Ammon's horn (tissue), 1 donor: ENCODE measurements around the gene HDAC9.
A peak's percentile ranks its signal among the peaks of the same experiment; 100 is the strongest.

Source experiments
- DNase-seq: peaks from one replicate; pipeline ENCODE4 v3.0.0-alpha.2; 2016; ENCODE audit warnings: low spot score

HDAC9 gene

GRCh38 chr7:18845700-18846099, 350.2 kb downstream of the HDAC9 start:
- no peak for DNase-seq

DNA sequence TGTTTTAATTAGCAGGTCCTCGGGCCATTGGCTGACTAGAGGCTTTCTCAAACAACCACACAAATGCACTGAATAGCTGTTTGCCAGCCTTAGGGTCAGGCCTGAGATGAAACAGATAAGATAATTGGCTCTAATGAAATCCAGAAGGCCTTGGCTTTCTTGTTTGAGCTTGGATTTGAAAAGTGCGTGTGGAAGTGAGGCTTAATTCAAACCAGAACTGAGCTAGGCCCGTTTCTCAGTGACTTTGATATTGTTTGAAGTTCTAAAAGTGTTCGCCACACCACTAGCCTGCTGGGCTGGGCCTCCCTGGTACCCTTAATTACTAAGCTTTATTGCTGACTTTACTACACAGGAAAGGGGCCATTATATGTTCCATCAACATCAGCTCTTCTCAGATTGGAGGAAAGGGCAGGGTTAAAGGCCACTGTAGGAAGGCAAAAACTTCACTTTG, 351.2 kb downstream of the HDAC9 start:
- DNase-seq, result no peak

DNA sequence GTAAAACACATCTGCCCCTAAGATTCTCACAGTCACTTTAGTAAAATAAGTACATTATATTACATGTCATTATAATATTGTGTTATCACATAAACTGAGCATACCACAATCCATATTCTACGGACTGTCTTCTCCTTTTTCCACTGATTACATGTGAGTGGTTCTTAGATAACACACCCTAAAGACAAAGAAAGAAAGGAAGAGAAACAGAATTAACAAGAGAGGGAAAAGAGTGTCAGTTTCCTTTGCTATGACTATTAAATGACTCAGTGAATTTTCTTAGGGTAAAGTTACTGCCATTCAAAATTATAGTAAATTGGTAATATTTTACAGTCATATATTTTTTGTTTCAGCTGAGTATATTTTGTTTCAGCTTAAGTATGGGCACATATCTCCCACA, 353.6 kb downstream of the HDAC9 start:
- DNase-seq, result no peak

GRCh38 chr7:18855796-18856195, 360.2 kb downstream of the HDAC9 start:
- DNase-seq, result no peak

DNA sequence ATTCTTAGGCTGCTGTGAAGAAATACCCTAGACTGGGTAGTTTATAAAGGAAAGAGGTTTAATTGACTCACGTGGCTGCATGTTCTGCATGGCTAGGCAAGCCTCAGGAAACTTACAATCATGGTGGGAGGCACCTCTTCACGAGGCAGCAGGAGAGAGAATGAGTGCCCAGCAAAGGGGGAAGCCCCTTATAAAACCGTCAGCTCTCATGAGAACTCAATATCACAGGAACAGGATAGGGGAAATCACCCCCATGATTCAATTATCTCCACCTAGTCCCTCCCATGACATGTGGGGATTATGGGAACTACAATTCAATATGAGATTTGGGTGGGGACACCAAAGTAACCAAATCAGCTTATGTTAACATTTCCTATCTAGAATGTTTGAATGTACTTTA, 362.7 kb downstream of the HDAC9 start:
- DNase-seq, result no peak

DNA sequence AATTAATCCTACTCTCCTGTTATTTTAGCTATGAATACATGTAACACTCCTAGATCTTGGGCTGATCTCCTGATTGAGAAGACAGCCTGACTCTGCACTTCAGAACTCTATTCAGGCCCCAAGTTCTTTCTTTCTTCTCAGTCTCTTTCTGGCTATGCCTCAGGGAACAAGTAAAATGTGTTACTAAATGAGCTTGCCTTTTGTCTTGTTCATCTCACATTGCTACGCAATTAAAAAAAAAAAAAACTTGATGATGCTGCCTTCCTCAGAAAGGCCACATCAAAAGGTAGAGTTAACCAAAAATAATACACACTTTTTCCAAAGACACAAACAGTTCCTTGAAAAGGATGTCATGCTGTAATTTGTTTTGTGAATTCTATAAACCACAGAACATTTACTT, 363.8 kb downstream of the HDAC9 start:
- no peak for DNase-seq

- no peak for DNase-seq
Observed at GRCh38 chr7:18860221-18860620, 364.7 kb downstream of the HDAC9 start.

- no peak for DNase-seq
Observed at GRCh38 chr7:18861514-18862118, 366.1 kb downstream of the HDAC9 start.

DNA sequence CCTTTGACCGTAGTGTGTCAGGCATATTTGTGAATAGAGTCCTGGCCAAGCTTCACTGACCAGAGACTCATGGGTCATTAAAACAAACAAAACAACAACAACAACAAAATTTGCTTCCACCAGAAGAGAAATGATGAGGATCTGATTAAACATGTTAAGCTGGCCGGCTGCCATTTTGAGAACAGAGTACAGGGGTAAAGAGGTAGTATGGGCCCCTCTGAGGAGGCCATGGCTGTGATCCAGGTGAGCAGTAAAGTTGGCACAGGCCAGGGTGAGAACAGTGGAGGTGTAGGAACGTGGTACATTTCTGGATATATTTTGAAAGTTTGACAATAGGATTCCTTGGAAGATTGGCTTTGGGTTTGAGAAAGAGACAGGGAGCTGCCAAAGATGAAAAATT, 369.4 kb downstream of the HDAC9 start:
- no peak for DNase-seq

- peak; percentile 6 for DNase-seq
Observed at GRCh38 chr7:18866359-18867036, 370.9 kb downstream of the HDAC9 start.

DNA sequence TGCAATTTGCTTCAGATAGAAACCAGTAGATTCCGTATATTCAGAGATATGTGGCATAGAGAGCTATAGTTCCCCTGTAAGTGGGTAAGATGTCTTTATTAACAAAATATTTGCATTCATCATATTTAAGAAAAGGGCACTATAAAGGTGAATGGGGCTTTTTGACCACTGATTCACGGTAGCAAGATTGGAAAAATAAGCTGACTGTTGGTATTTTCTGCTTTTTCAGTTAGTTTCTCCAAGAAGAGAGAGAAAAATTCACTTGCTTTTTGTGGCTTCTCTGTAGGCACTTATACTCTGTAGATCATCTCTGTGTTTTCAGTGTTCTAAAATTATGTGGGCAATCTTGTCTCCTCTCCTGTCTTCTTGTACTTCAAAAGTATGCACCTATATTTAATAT, 376.8 kb downstream of the HDAC9 start:
- no peak for DNase-seq

DNA sequence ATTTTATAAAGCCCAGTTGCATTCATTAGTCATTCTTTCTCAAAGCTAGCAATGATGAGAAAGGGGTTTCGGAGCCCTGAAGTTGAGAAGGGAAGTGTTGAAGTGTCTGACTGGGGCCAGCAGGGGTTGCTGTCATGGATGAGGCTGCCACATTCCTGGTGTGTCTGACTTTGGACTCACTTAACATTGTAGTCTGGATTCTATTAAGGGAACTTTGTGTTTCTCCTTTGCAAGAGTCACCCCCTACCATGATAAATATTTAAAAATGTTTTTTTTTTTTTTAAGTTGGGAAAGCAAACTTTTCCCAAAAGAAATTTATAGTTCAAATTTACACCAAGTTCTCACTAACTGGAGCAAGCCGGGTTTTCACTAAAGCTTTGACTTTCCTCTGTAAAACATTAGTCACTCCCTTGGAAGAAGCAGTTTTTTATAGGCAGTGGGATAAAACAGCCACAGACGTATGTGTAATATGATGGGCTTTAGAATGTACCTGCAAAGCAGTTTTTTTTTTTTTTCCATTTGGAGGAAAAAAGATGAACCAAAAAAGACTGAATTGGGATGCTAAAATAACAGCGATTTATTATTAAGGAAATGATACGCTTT, 378.3 kb downstream of the HDAC9 start:
- no peak for DNase-seq

- DNase-seq, result no peak
Observed at GRCh38 chr7:18874880-18875279, 379.3 kb downstream of the HDAC9 start.

DNA sequence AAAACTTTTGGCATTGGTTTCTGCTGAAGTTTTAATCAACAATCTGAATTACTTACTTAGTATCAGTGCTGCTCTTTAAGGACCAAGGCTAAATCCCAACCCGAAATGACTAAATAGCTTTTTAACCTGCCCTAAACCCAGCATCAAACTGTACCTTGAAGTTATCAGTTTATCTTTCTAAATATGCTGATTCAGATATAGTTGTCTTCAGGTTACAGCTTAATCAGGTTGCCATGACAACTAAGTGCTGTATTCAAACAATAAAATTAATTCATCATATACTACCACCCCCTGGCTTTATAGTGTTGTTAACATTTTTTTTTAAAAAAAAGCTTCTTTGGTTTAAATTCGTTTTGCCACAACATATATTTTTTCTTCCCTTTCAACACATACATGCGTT, 382.3 kb downstream of the HDAC9 start:
- no peak for DNase-seq

GRCh38 chr7:18886832-18887231, 391.3 kb downstream of the HDAC9 start:
- DNase-seq, result no peak

DNA sequence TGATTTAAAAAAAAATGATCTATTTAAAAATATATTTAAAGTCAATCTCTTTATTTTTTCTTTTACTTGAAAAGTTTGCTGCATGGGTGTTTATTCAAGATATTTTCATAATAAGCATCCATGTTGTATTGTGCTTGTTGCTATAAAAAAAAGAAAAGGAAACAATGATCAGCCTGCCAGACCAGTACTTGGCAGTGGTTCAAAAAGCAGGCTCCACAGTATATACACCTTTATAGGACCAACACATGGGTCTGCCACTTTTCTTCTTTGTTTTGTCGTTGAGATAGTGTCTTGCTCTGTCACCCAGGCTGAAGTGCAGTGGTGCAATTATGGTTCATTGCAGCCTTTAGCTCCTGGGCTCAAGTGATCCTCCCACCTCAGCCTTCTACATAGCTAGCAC, 393.9 kb downstream of the HDAC9 start:
- no peak for DNase-seq

GRCh38 chr7:18890134-18890533, 394.6 kb downstream of the HDAC9 start:
- DNase-seq, result no peak

- no peak for DNase-seq
Observed at GRCh38 chr7:18890885-18891621, 395.5 kb downstream of the HDAC9 start.

DNA sequence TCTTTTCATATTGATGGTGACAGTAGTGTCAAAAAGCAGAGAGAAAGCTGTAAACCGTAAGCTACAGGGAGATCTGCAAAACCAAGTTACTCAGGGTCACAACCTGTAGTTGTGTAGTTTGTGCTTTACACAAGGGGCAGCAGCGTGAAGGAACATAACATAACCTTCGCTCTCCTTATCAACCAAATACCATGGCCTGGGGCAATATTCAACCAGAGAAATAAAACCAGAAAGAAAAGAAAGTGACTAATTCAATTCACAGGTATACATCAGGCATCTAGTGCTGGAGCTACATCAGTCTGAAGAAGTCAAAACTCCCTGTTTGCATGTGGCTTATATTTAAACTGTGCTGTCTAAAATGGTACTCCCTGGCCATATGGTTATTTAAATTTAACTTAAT, 397.6 kb downstream of the HDAC9 start:
- DNase-seq, result no peak

DNA sequence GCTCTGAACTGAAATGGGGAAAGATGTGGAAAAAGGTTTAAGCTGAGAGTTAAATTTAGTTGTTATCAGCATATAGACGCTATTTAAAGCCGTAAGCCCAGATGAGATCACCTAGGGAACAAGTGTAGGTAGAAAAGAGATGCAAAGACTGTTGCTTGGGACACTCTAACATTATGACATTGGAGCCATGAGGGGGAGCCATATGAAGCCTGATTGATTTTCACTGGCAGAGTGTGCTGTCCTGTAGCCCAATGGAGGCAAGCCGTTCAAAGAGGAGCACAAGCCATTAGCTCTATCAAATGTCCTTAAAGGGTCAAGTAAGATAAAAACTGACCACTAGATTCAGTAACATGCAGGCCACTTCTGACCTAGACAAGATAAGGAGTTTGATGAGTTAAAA, 398.6 kb downstream of the HDAC9 start:
- DNase-seq, result no peak

- DNase-seq, result no peak
Observed at GRCh38 chr7:18895456-18895855, 399.9 kb downstream of the HDAC9 start.

GRCh38 chr7:18896343-18896975, 400.9 kb downstream of the HDAC9 start:
- no peak for DNase-seq
